ENCODE results near the gene STXBP4.

- no peak for TF ChIP-seq POLR2A (IDR thresholded peaks at IDR 0.05)
- TF ChIP-seq, protein P1, sequence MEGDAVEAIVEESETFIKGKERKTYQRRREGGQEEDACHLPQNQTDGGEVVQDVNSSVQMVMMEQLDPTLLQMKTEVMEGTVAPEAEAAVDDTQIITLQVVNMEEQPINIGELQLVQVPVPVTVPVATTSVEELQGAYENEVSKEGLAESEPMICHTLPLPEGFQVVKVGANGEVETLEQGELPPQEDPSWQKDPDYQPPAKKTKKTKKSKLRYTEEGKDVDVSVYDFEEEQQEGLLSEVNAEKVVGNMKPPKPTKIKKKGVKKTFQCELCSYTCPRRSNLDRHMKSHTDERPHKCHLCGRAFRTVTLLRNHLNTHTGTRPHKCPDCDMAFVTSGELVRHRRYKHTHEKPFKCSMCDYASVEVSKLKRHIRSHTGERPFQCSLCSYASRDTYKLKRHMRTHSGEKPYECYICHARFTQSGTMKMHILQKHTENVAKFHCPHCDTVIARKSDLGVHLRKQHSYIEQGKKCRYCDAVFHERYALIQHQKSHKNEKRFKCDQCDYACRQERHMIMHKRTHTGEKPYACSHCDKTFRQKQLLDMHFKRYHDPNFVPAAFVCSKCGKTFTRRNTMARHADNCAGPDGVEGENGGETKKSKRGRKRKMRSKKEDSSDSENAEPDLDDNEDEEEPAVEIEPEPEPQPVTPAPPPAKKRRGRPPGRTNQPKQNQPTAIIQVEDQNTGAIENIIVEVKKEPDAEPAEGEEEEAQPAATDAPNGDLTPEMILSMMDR (IDR thresholded peaks at IDR 0.05) = no peak
Measured at GRCh38 chr17:55144518-55144917, 176.0 kb downstream of the STXBP4 start.

All from lower leg skin (tissue), 3 donors.